Epithelial cell of proximal tubule (primary cell): Measurements from ENCODE around the gene NXNL2. TPM values are rescaled to one million over a fixed set of nuclear protein-coding genes. Genes with fewer than 3 reads are reported as not detected.

Source experiments
- DNase-seq: peaks from one replicate; pipeline ENCODE4 v3.0.0-alpha.2; 2011; ENCODE audit warnings: low read depth
- H3K4me3 ChIP-seq: 2 replicates; pipeline ENCODE4 v1.5.1; 2011; ENCODE audit warnings: low read depth, mild to moderate bottlenecking, low read length
- CTCF ChIP-seq: conservative IDR thresholded peaks from 2 replicates; pipeline ENCODE4 v1.5.1; 2012; ENCODE audit warnings: low read depth, mild to moderate bottlenecking, low read length
- total RNA-seq: library from RNA; depleted of rRNA; stranded (reverse); fragments of >200 nt; gene quantifications from 2 replicates; pipeline ENCODE4 v1.2.3, GENCODE V29; 2015

Gene NXNL2
- total RNA-seq, 1 donor from 2014 or later = 6.9 TPM

- no peak for DNase-seq
- no peak for TF ChIP-seq CTCF
- H3K4me3 ChIP-seq = no peak overlapping the region
These were observed 13.7 kb upstream of the NXNL2 start for GRCh38 chr9:88521308-88521707.

GRCh38 chr9:88522360-88522759 is 12.6 kb upstream of the NXNL2 start:
- TF ChIP-seq CTCF = no peak
- H3K4me3 ChIP-seq = no peak overlapping the region
- no peak for DNase-seq

GRCh38 chr9:88523056-88523455 is 11.9 kb upstream of the NXNL2 start:
- DNase-seq = no peak
- no peak overlapping the region for H3K4me3 ChIP-seq
- no peak for TF ChIP-seq CTCF

- no peak for DNase-seq
- no peak for TF ChIP-seq CTCF
- H3K4me3 ChIP-seq = no peak overlapping the region
These were observed 10.1 kb upstream of the NXNL2 start for GRCh38 chr9:88524911-88525310.

GRCh38 chr9:88527618-88528017 is 7.4 kb upstream of the NXNL2 start:
- DNase-seq = no peak
- no peak overlapping the region for H3K4me3 ChIP-seq
- TF ChIP-seq CTCF = no peak

GRCh38 chr9:88528080-88528790 is 6.7 kb upstream of the NXNL2 start:
- DNase-seq = no peak
- no peak overlapping the region for H3K4me3 ChIP-seq
- no peak for TF ChIP-seq CTCF

- no peak for DNase-seq
- no peak for TF ChIP-seq CTCF
These were observed 5.5 kb upstream of the NXNL2 start for GRCh38 chr9:88529496-88529895.

More at GRCh38 chr9:88529496-88529895, 5.5 kb upstream of the NXNL2 start:
- no peak overlapping the region for H3K4me3 ChIP-seq
